SIG-M5 treated with dmso at 0.1 percent for 504 hours (cell line): ENCODE data around the gene PHF1.
"Not testable (repeated sequence)": the region's sequence is repeated elsewhere in the genome, so short reads cannot be mapped to it uniquely, and the experiment has no call there.

Experiments
- DNase-seq: peaks from one replicate; lab custom pipeline; 2025; ENCODE audit not compliant: unreplicated experiment; lab: John Stamatoyannopoulos, UW

The PHF1 gene

DNA sequence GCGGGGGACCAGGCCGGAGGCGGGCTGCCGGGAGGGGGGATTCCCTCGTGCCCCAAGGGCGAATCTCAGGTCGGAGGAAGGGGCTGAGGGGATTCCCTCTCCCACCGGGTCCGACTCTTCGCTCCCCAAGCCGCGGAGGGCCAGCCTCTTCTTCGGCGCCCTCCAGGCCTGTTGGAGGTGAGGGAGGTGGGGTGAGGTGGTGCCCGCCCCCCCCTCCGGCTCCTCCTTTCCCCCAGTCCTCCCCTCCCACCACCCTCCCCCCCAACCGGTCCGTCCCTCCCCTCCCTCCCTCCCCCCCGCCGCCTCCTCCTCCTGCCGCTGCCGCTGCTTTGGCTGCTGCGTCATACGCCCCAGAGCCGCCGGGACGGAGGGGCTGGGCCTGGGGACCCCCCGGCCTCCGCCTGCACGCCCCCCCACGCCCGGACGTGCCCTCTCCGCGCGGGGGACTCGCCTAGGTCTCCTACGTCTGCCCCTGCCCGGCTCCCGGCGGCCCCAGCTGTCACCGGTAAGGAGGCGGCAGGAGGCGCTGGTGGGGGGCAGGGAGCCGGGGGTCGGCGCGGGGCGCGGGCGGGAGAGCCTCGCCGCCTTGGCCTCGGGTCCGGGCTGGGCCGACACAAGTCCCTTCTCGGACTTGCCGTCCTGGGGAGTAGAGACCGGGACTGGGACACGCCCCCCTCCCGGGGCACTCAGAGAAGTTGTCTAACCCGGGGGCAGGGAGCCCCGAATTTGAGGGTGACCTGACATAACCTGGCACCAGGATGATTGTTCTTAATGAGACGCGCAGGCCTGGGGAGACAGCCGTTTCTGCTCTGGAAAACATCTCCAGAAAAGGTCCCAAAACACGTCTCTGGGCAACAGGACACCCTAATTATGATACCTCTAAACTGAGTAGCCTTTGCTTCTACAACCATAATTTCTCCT lies at the start of gene PHF1:
Gene PHF1 (plus strand): TSS at position 304 of the 921 bp plus-strand sequence. CDS start 1,250 bp downstream, outside the sequence.
- peak; percentile 71 for DNase-seq

DNA sequence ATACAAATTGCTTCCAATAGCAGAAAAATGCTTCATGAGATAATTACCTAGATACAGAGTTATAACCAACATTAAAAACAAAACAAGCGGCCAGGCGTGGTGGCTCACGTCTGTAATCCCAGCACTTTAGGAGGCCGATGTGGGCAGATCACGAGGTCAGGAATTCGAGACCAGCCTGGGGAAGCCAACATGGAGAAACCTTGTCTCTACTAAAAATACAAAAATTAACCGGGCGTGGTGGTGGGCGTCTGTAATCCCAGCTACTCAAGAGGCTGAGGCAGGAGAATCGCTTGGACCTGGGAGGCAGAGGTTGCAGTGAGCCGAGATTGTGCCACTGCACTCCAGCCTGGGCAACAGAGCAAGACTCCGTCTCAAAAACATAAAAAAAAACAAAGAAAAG lies 47.3 kb upstream of the PHF1 start:
- not testable (repeated sequence) for DNase-seq

DNA sequence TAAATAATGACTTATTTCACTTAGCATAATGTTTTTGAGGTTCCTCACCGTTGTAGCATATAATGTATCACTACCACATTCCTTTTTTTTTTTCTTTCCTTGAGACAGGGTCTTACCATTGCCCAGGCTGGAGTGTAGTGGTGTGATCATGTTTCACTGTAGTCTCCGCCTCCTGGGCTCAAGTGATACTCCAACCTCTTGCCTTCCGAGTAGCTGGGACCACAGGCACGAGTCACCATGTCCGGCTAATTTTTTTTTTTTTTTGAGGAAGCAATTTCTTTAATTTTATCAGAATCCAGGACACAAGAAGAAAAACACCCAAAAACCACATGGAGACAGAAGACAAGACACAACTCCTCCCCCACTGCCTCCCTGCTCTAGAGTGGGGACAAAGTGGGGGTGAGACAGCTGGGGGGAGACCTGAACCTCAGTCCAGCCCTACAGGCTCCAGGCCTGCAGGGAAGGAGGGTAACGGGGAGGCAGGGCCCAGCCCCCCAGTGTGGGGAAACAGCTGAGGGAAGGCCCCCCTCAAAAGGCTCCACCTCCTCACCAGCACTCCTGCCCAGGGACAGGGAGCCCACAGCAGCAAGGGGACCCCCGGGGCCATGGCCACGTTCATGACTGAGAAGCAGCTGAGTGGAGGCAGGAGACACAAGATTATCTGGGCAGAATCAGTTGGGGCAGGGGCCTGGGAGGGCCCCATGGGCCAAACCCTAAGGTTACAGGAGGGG lies 46.2 kb upstream of the PHF1 start:
- DNase-seq = not testable (repeated sequence)

DNA sequence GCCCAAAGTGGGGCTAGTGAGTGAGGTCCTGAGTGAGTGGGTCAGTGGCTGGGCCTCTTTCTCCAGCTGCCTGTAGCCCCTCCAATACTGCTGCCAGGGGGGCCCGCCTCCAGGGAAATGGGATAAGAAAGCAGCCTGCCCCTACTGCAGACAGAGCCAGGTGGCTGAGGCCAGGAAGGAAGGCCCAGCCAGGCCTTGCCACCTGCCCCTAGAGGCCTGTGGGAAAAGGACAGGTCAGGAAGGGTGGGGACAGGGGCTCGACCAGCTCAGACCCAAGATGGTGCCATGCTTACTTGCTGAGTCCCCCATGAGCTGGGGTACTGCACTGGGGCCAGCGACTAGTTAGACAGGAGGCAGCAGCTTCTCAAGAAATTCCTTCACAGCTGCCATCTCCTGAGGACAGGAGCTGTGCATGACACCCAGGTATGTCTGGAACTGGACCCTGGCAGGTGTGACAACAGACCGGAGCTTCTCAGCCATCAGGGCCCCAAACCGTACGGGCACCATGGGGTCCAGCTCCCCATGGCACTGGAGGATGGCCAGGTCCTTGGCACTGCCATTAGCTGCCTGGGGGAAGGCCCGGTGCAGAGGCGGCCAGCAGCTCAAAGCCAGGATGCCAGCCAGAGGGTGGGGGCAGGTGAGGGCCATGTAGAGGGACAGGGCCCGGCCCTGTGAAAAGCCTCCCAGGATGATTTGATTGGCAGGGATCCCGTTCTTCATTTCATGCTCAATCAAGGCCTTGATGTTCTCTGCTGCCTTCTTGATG lies 45.4 kb upstream of the PHF1 start:
- not testable (repeated sequence) for DNase-seq

DNA sequence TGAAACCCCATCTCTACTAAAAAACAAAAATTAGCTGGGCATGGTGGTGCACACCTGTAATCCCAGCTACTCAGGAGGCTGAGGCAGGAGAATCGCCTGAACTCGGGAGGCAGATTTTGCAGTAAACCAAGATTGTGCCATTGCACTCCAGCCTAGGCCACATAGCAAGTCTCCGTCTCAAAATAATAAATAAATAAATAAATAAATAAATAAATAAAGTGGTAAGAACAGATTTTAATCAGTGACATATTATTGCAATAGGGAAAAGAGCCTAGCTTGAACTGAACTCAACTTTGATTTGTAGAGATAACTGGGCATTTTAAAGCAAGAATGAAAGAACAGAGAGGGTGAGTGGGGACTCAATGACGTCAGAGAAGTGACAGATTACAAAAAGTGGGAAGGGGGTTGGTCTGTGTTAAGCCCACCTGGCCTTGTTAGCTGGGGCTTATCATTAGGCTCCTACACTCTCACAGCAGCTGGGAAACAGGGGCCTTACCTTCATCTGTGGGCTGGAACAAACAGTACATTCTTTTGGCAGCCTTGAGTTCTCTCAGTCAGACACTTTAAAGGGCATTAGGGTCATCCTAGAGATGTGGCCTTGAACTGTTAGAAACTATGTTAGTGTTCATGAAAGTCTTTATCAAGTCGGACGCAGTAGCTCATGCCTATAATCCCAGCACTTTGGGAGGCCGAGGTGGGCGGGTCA lies 43.7 kb upstream of the PHF1 start:
- no peak for DNase-seq

DNA sequence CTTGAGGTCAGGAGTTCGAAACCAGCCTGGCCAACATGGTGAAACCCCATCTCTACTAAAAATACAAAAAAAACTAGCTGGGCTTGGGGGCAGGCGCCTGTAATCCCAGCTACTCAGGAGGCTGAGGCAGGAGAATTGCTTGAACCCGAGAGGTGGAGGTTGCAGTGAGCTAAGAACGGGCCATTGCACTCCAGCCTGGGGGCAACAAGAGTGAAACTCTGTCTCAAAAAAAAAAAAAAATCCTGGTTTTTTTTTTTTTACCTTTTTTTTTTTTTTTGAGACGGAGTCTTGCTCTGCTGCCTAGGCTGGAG lies 43.1 kb upstream of the PHF1 start:
- DNase-seq = not testable (repeated sequence)

DNA sequence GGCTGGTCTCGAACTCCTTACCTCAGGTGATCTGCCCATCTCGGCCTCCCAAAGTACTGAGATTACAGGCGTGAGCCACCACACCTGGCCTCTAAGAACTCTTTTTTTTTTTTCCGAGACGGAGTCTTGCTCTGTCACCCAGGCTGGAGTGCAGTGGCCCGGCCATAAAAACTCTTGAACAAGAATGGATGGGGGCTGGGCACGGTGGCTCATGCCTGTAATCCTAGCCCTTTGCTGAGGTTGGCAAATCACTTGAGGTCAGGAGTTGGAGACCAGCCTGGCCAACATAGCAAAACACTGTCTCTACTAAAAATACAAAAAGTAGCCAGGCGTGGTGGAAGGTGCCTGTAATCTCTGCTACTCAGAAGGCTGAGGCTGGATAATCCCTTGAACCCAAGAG lies 38.9 kb upstream of the PHF1 start:
- DNase-seq = not testable (repeated sequence)

DNA sequence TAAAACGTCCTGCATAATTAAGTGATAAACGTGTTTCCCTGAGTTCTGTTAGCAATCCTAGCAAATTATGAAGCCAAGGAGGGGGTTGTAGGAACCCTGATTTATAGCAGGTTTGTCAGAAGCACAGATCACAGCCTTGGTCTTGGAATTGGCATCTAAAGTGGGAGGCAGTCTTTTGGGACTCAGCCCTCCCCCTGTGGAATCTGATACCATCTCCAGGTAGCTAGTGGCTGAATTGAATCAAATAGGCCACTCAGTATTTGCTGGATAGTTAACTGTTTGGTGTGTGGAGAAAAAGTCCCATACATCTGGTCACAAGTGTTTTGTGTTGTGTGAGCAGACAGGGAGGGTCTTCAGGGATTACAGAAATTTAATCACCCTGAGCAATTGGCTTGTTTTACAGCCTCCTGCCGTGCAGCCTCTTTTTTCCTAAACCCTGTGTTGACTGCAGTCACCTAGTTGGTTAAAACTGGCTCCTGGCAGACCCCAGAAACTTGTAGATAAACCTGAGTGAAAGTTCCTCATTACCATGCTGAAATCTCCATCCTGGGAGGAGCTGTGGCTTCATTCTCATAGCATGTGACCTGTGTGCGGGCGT lies 38.2 kb upstream of the PHF1 start:
- DNase-seq = no peak

DNA sequence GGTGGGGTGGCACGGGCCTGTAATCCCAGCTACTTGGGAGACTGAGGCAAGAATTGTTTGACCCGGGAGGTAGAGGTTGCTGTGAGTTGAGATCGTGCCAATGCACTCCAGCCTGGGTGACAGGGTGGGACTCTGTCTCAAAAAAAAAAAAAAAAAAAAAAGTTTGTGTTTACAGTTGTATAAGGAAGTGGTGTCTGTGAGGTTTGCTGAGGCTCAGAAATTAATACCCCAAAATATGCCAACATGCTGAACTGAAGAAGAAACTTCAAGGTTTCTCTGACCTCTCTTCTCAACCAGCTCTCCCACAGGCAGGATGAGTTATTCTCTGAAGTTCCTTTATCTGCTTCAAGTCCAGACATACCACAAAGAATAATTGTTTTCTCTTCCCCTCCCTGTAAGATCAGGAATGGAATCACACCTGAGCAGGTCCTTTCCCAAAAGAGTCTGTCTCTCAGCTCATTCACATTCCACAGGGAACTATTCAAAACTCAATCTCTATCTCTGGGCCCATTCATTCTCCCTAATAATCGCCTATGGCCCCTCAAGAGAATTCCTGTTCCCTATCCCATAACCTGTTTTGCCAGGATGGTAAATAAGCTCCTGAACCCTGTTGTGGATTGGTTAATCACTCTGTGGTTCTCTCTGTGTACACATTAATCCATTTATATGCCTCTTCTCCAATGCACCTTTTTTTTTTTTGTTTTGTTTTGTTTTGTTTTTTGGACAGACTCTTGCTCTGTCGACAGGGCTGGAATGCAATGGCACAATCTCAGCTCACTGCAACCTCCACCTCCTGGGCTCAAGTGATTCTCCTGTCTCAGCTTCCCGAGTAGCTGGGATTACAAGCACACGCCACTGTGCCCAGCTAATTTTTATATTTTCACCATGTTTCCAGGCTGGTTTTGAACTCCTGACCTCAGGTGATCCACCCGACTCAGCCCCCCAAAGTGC lies 36.6 kb upstream of the PHF1 start:
- no peak for DNase-seq

DNA sequence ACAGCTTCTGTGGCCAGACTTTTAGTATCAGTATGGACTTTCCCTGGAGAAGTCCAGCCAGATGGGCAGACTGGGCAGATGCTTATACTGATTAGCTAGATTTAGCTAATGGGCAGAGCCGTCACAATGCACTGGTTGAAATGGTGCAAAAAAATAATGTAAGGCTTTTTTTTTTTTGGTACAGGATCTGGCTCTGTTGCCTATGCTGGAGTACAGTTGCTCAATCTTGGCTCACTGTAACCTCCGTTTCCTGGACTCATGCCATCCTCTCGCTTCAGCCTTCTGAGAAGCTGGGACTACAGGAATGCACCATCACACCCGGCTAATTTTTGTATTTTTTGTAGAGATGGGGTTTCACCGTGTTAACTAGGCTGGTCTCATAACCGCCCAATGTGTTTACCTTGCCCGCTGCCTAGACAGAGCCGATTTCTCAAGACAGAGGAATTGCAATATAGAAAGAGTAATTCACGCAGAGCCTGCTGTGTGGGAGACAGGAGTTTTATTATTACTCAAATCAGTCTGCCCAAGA lies 35.6 kb upstream of the PHF1 start:
- DNase-seq = peak; percentile 50

DNA sequence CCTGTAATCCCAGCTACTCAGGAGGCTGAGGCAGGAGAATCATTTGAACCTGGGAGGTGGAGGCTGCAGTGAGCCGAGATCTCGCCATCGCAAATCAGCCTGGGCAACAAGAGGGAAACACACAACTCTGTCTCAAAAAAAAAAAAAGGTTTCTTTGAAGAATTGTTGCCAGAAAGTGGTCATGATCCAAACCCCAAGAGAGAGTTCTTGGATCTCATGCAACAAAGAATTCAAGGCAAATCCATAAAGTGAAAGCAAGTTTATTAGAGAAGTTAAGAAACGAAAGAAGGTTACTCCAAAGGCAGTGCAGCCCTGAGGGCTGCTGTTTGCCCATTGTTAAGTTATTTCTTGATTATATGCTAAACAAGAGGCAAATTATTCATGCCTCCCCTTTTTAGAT lies 33.6 kb upstream of the PHF1 start:
- DNase-seq = no peak

DNA sequence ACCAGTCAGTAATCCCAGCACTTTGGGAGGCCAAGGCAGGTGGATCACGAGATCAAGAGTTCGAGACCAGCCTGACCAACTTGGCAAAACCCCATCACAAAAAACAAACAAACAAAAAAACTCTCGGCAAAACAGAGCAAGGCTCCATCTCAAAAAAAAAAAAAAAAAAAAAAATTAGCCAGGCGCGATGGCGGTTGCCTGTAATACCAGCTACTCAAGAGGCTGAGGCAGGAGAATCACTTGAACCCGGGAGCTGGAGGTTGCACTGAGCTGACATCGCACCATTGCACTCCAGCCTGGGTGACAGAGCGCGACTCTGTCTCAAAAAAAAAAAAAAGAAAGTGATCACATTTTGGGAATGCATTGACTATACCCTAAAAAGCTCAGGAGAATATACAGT lies 31.6 kb upstream of the PHF1 start:
- not testable (repeated sequence) for DNase-seq

DNA sequence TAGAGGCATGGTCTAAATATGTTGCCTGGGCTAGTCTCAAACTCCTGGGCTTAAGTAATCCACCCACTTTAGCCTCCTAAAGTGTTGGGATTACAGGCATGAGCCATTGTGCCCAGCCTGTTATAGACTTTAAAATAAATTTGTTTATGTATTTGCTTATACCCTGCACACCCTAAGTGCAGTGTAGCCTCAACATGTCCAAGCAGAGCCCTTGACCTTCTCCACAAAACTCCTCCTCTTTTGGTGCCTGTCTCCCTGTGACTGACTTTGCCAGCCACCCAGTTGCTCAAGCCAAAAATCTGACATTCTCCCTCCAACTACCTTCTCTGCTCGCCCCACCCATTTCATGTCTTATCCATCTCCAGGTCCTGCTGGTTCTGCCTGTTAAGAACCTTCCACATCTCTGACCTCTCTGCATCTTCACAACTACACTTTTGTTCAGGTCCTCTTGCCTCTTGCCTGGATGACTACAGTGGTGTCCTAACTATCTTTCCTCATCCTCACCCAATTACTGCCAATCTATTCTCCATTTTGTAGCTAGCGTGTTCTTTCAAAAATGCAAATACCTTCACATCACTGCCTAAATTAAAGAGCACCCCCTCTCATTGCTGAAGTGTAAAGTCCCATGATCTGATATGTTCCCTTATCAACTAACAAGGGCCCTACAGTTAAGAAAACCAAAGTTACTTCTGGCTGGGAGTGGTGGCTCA lies 30.4 kb upstream of the PHF1 start:
- DNase-seq = no peak

DNA sequence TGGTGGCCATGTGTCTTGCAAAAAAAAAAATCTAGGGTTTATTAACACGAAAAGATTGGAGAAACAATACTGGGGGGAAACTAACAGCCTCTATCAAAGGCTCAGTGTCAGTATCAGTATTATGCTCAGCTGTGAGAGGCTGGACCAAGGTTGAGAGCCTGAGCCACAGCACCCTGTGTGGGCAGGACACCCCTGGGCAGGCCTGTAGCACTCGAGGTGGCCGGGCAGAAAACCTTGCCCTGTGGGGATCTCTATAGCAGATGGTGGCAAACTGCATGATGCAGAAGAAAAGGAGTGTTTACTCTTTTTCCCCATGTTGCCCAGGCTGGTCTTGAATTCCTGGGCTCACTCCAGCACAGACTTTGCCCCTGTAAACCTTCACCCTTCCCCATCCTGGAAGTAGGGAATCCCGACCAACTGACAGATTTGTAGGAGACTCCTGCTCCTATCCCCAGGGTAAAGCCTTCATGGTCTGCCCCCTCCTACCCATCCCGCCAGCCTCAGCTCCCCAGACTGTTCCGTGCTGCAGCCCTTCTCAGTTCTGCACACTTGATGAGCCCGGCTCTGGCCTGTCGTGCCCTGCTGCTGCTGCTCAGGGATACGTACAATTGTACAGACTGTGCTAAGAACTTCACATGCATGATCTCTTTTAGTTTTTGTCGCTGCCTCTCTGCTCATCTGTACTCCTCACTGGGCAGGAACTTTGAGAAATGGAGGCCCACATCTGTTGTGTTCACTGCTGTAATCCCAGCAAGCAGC lies 27.2 kb upstream of the PHF1 start:
- no peak for DNase-seq

DNA sequence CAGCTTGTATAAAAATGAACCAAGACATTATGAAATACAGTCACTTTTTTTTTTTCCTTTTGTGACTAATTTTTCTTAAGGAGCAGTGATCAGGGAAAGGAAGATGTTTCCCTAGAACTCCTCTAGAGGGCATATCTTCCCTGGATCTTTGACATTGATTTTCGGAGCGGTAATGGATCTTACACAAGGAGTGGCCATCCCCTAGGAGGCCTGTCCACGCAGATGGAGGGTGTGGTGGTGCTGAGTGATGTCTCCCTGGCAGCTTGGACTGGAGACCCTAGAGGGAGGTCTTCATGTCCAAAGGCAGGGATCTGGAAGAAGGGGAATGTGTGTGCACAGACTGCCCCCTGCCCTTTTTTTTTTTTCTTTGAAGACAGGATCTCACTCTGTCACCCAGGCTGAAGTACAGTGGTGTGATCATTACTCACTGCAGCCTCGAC lies 26.2 kb upstream of the PHF1 start:
- no peak for DNase-seq

DNA sequence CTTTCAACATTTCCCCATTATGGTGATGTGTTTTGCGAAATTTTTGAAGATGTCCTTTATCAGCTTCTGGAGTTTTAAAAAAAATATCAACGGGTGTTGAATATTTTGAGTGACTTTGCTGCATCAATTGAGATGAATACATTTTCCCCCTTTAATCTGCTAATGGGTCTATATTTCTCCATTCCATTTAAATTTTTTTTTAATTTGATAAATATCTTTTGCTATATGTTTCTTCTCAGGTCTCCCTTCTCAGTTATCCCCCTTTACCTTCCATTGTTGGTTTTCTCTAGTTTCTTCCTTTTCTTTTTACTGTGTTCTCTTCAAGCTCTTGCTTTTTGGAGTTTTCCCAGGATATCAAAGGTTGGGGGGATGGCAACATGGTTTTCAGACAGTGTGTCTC lies 20.6 kb upstream of the PHF1 start:
- DNase-seq = no peak

DNA sequence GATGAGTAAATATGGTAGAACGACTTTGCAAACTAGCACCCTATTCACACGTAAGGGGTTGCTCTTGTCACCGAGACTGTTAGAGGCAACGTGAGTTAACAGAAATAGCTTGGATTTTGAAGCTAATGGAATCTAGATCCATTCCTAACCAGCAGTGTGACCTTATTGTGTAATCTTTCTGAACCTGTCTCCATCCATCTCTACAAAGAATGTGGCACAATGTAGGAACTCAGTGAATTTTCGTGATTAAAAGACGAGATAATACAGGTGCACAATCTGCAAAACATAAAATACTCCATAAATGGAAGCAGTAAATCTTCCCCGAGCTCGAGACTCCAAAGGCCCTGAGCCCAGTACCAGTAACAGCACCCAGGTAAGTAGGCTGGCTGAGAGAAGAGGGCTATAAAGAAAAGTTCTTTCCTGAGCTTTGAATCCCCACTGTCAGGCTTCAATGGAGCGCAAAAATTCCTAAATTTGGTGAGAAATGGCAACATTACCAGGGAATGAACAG lies 20.0 kb upstream of the PHF1 start:
- no peak for DNase-seq
